H1 (cell line): Measurements from ENCODE around the gene B3GALT6. TPM values are rescaled to one million over a fixed set of nuclear protein-coding genes. Genes with fewer than 3 reads are reported as not detected.

ENCODE experiments used
- CTCF ChIA-PET: fragments of 300-600 bp; sonication (Branson Sonifier 250); formaldehyde crosslinking; loops from one replicate; lab custom pipeline; 2021; ENCODE audit not compliant: partially characterized antibody; lab: Charles Lee
- POLR2A ChIA-PET: fragments of 300-600 bp; sonication (Branson Sonifier 250); formaldehyde crosslinking; loops from one replicate; lab custom pipeline; 2021; ENCODE audit warnings: inconsistent platforms; ENCODE audit not compliant: partially characterized antibody; lab: Charles Lee
- DNase-seq, 2 experiments: peaks; one replicate each; pipeline versions ENCODE4 v3.0.0 to v3.0.0-alpha.2; 2010 to 2022; ENCODE audit warnings: low spot score in 2 of 2, low read depth in 1 of 2, mixed read lengths in 1 of 2
- FAIRE-seq: peaks from 2 replicates; lab custom pipeline; 2011; peaks lifted over from hg19 to GRCh38; lab: Jason Lieb, UNC
- H2AFZ ChIP-seq: 2 replicates; pipeline ENCODE4 v1.8.1; 2012; ENCODE audit warnings: low read length, inconsistent platforms
- H2AK5ac ChIP-seq: 2 replicates; pipeline ENCODE4 v1.6.1; 2013; ENCODE audit warnings: low read depth, low read length
- H2BK120ac ChIP-seq: replicated peaks from 2 replicates; pipeline ENCODE3; 2013; ENCODE audit warnings: low read depth, low read length, inconsistent platforms
- H2BK12ac ChIP-seq: 2 replicates; pipeline ENCODE4 v1.6.1; 2013; ENCODE audit warnings: low read depth, low read length
- H2BK15ac ChIP-seq: 2 replicates; pipeline ENCODE4 v1.6.1; 2013; ENCODE audit warnings: low read length
- H2BK20ac ChIP-seq: 2 replicates; pipeline ENCODE4 v1.6.1; 2013; ENCODE audit warnings: low read length
- H2BK5ac ChIP-seq: 2 replicates; pipeline ENCODE4 v1.6.1; 2013; ENCODE audit warnings: low read depth, low read length
- H3K14ac ChIP-seq: 2 replicates; pipeline ENCODE4 v1.6.1; 2013; ENCODE audit warnings: inconsistent platforms; ENCODE audit not compliant: insufficient read length
- H3K18ac ChIP-seq: 2 replicates; pipeline ENCODE4 v1.6.1; 2013; ENCODE audit warnings: low read length; ENCODE audit errors: extremely low read depth
- H3K23ac ChIP-seq: 2 replicates; pipeline ENCODE4 v1.6.1; 2013; ENCODE audit warnings: inconsistent platforms; ENCODE audit not compliant: insufficient read length
- H3K23me2 ChIP-seq: 2 replicates; pipeline ENCODE4 v1.6.1; 2013; ENCODE audit warnings: low read depth, low read length
- H3K27ac ChIP-seq: 2 replicates; pipeline ENCODE4 v1.6.1; 2011; ENCODE audit warnings: low read depth, low read length, inconsistent platforms
- H3K27me3 ChIP-seq, 4 experiments: replicated peaks in 1 of 4; 1 replicate in 1 of 4; 2 replicates in 3 of 4; pipeline versions ENCODE4 v1.6.1 to v1.8.1; 2011 to 2013; ENCODE audit warnings: low read length in 3 of 4, mild to moderate bottlenecking in 3 of 4, inconsistent platforms in 2 of 4, mixed read lengths in 2 of 4, moderate library complexity in 1 of 4; ENCODE audit not compliant: control insufficient read depth in 3 of 4, insufficient read depth in 3 of 4; ENCODE audit errors: extremely low read depth in 1 of 4
- H3K36me3 ChIP-seq, 4 experiments: 2 replicates each; pipeline versions ENCODE4 v1.6.1 to v1.8.1; 2011 to 2013; ENCODE audit warnings: mild to moderate bottlenecking in 4 of 4, low read length in 3 of 4, moderate library complexity in 2 of 4, control low read depth in 1 of 4, inconsistent platforms in 1 of 4; ENCODE audit not compliant: insufficient read depth in 4 of 4, control insufficient read depth in 2 of 4
- H3K4ac ChIP-seq: replicated peaks from 2 replicates; pipeline ENCODE3; 2013; ENCODE audit warnings: low read length, low read depth, mixed read lengths, inconsistent platforms; ENCODE audit not compliant: insufficient read length
- H3K4me1 ChIP-seq, 4 experiments: replicated peaks in 1 of 4; 1 replicate in 1 of 4; 2 replicates in 3 of 4; pipeline versions ENCODE4 v1.6.1 to v1.8.1; 2011 to 2013; ENCODE audit warnings: low read length in 3 of 4, inconsistent platforms in 2 of 4, mixed read lengths in 1 of 4; ENCODE audit not compliant: insufficient read depth in 4 of 4, control insufficient read depth in 3 of 4
- H3K4me2 ChIP-seq, 2 experiments: 2 replicates each; pipeline versions ENCODE4 v1.6.1 to v1.8.1; 2011 to 2013; ENCODE audit warnings: low read depth in 2 of 2, low read length in 2 of 2, control low read depth in 1 of 2, inconsistent platforms in 1 of 2, mild to moderate bottlenecking in 1 of 2; ENCODE audit not compliant: insufficient read depth in 1 of 2
- H3K4me3 ChIP-seq, 4 experiments: fragments of 200-600, 300-600 bp in 1 of 4; sonication (generic), shearing (Covaris generic), sonication (Bioruptor Twin) in 1 of 4; 2 replicates each; pipeline versions ENCODE4 v1.5.1 to v1.8.1; 2011 to 2016; ENCODE audit warnings: low read length in 4 of 4, low read depth in 3 of 4, control low read depth in 2 of 4, inconsistent platforms in 2 of 4, mild to moderate bottlenecking in 2 of 4, mixed read lengths in 1 of 4, moderate library complexity in 1 of 4; ENCODE audit not compliant: insufficient read depth in 2 of 4; ENCODE audit errors: extremely low read depth in 1 of 4
- H3K56ac ChIP-seq: replicated peaks from 2 replicates; pipeline ENCODE3; 2013; ENCODE audit warnings: low read depth, mild to moderate bottlenecking, mixed read lengths, low read length, inconsistent platforms; ENCODE audit not compliant: insufficient read length
- H3K79me1 ChIP-seq: 2 replicates; pipeline ENCODE4 v1.6.1; 2013; ENCODE audit warnings: low read depth, low read length, control low read depth
- H3K79me2 ChIP-seq, 2 experiments: 2 replicates each; pipeline versions ENCODE4 v1.6.1 to v1.8.1; 2012 to 2013; ENCODE audit warnings: low read length in 2 of 2, mild to moderate bottlenecking in 2 of 2, inconsistent platforms in 1 of 2; ENCODE audit not compliant: insufficient read depth in 2 of 2, control insufficient read depth in 1 of 2
- H3K9ac ChIP-seq, 4 experiments: replicated peaks in 1 of 4; 1 replicate in 1 of 4; 2 replicates in 3 of 4; pipeline versions ENCODE4 v1.6.1 to v1.8.1; 2011 to 2013; ENCODE audit warnings: low read depth in 3 of 4, low read length in 3 of 4, control low read depth in 2 of 4, mild to moderate bottlenecking in 2 of 4, moderate library complexity in 2 of 4, inconsistent platforms in 1 of 4; ENCODE audit errors: extremely low read depth in 1 of 4
- H3K9me3 ChIP-seq, 2 experiments: 2 replicates each; pipeline versions ENCODE4 v1.6.1 to v1.8.1; 2012 to 2013; ENCODE audit warnings: mild to moderate bottlenecking in 2 of 2, moderate library complexity in 2 of 2, control low read depth in 1 of 2, inconsistent platforms in 1 of 2, low read depth in 1 of 2, low read length in 1 of 2, mixed read lengths in 1 of 2; ENCODE audit not compliant: insufficient read depth in 2 of 2
- H4K20me1 ChIP-seq, 2 experiments: replicated peaks in 1 of 2; 2 replicates each; pipeline versions ENCODE3 to v1.8.1; 2011 to 2013; ENCODE audit warnings: inconsistent platforms in 2 of 2, low read length in 2 of 2, mild to moderate bottlenecking in 1 of 2; ENCODE audit not compliant: insufficient read depth in 2 of 2, control insufficient read depth in 1 of 2
- H4K5ac ChIP-seq: 2 replicates; pipeline ENCODE4 v1.6.1; 2013; ENCODE audit warnings: low read length, low read depth, mixed read lengths, inconsistent platforms; ENCODE audit not compliant: insufficient read length
- H4K8ac ChIP-seq: 2 replicates; pipeline ENCODE4 v1.8.0; 2013; ENCODE audit warnings: mild to moderate bottlenecking, moderate library complexity, low read length, inconsistent platforms; ENCODE audit not compliant: insufficient read depth; ENCODE audit errors: extremely low read depth
- H4K91ac ChIP-seq: replicated peaks from 2 replicates; pipeline ENCODE3; 2013; ENCODE audit warnings: low read length, mixed read lengths, inconsistent platforms; ENCODE audit not compliant: insufficient read length
- ASH2L ChIP-seq: fragments of 200-600, 300-600 bp; sonication (generic); IDR thresholded peaks from one replicate; pipeline ENCODE4 v1.7.1; 2017; ENCODE audit warnings: low read length
- CHD1 ChIP-seq: IDR thresholded peaks from 2 replicates; pipeline ENCODE4 v1.6.1; 2012; ENCODE audit warnings: low read depth, low read length, improper control_type of control experiment
- TBP ChIP-seq: IDR thresholded peaks from 2 replicates; pipeline ENCODE4 v1.6.1; 2011; ENCODE audit warnings: low read depth, low read length, improper control_type of control experiment
- WGBS, 2 experiments: shearing (Covaris generic) in 1 of 2; methylation state at CpG; one replicate each; pipeline versions ENCODE4 v1.1.6 to v1.1.7; 2013 to 2015; ENCODE audit warnings: low lambda C conversion rate in 2 of 2, mixed read lengths in 2 of 2, inconsistent platforms in 1 of 2, low coverage in 1 of 2, missing lambda C conversion rate in 1 of 2; ENCODE audit not compliant: insufficient replicate concordance in 2 of 2, insufficient coverage in 1 of 2, insufficient read length in 1 of 2; ENCODE audit errors: extremely low coverage in 1 of 2, missing lambda C conversion rate in 1 of 2; 5-methylcytosine and 5-hydroxymethylcytosine counted together
- polyA plus RNA-seq, 7 experiments: library from polyadenylated mRNA; depleted of rRNA in 3 of 7; stranded (reverse) in 5 of 7; unstranded in 2 of 7; fragments of >200 nt in 5 of 7; fragments of 200-250 nt in 2 of 7; gene quantifications; 1 replicate in 5 of 7; 2 replicates in 1 of 7; 4 replicates in 1 of 7; pipeline versions ENCODE4 v1.2.1 to v1.2.3, GENCODE V29; 2011 to 2013; ENCODE audit warnings: missing spikeins in 2 of 7, mixed read lengths in 2 of 7
- total RNA-seq: library from RNA; stranded (reverse); fragmentation: NEBNext Ultra II Directional; extraction: Animal tissue kit (Norgen Biotek cat#: 25700); gene quantifications from 2 replicates; pipeline ENCODE4 v1.2.1, GENCODE V29; 2021

Gene B3GALT6
- total and polyA plus RNA-seq, 2 of the 8 experiments (the other 6 are each of a cell fraction or from before 2014, with no cell fraction given), result 18.4 to 20.4 TPM

GRCh38 chr1:1207571-1207892, 24.5 kb upstream of the B3GALT6 start:
- no peak overlapping the region for H3K56ac ChIP-seq
- 82% methylated on average over 11 of the region's 11 CpGs; no CpG with 5 or more reads in 1 of the 2 experiments for WGBS, 2 experiments
- no peak overlapping the region for H3K14ac ChIP-seq
- no peak overlapping the region for H3K23ac ChIP-seq
- H3K4ac ChIP-seq, result no peak overlapping the region
- no peak overlapping the region for H2AK5ac ChIP-seq
- DNase-seq (no peak), FAIRE-seq (no peak)
- no peak overlapping the region for H4K5ac ChIP-seq
- no peak overlapping the region for H2AFZ ChIP-seq
- H4K91ac ChIP-seq, result no peak overlapping the region
- no peak overlapping the region for H2BK20ac ChIP-seq
- H2BK15ac ChIP-seq, result no peak overlapping the region
- H3K23me2 ChIP-seq, result peaks cover 8% of the 10 kb centered on the region; the same call in 1 of the 2 replicates
- H2BK5ac ChIP-seq, result no peak overlapping the region
- no peak overlapping the region for H3K18ac ChIP-seq
- peaks cover 0 to 13% (median 5%) of the 10 kb centered on the region in 4 experiments; a peak in 6 of 7 replicates for H3K4me1 ChIP-seq
- no peak overlapping the region for H3K4me3 ChIP-seq
- no peak overlapping the region for H2BK12ac ChIP-seq
- ChIA-PET POLR2A (interaction anchor here (0.9 kb wide), 1 partner anchor 162 kb away, joined by 4 read pairs; no protein-coding TSS in a partner anchor), CTCF (interaction anchor here (0.8 to 1.9 kb wide), 10 partner anchors 12 to 145 kb away, joined by 3 to 6 read pairs (median 3); no protein-coding TSS in a partner anchor)
- H2BK120ac ChIP-seq, result no peak overlapping the region
- H3K9ac ChIP-seq, result no peak overlapping the region
- no peak overlapping the region for H4K8ac ChIP-seq
- H3K4me2 ChIP-seq, result no peak overlapping the region
- H3K36me3 ChIP-seq, result no peaks in the 10 kb centered on the region
- H3K27ac ChIP-seq, result no peak overlapping the region
- H3K79me1 ChIP-seq, result no peaks in the 10 kb centered on the region
- no peaks in the 10 kb centered on the region for H4K20me1 ChIP-seq
- H3K9me3 ChIP-seq, result no peaks in the 10 kb centered on the region
- peaks cover 0 to 19% (median 15%) of the 10 kb centered on the region in 4 experiments; a peak in 6 of 7 replicates for H3K27me3 ChIP-seq
- no peaks in the 10 kb centered on the region for H3K79me2 ChIP-seq
- TF ChIP-seq TBP (no peak), CHD1 (no peak), ASH2L (no peak)
